WERI-Rb-1 (cell line): Measurements from ENCODE around the gene DENND2A.

Experiments used
- DNase-seq: peaks from one replicate; pipeline ENCODE4 v3.0.0-alpha.2; 2020
- H3K27ac ChIP-seq: fragments of 250-450 bp; sonication (Bioruptor Pico); 2 replicates; pipeline ENCODE4 v1.5.1; 2020; ENCODE audit warnings: mild to moderate bottlenecking, moderate library complexity
- H3K27me3 ChIP-seq: fragments of 250-450 bp; sonication (Bioruptor Pico); 2 replicates; pipeline ENCODE4 v1.5.1; 2021; ENCODE audit warnings: mild to moderate bottlenecking, low read depth, moderate library complexity; ENCODE audit not compliant: insufficient read depth, severe bottlenecking
- H3K36me3 ChIP-seq: fragments of 250-450 bp; sonication (Bioruptor Pico); 2 replicates; pipeline ENCODE4 v1.5.1; 2020; ENCODE audit warnings: mild to moderate bottlenecking, moderate library complexity
- H3K4me3 ChIP-seq: 2 replicates; pipeline ENCODE4 v1.5.1; 2011; ENCODE audit warnings: low read depth, mild to moderate bottlenecking, control low read depth, low read length
- H3K9me3 ChIP-seq: fragments of 250-450 bp; sonication (Bioruptor Pico); 2 replicates; pipeline ENCODE4 v1.5.1; 2021; ENCODE audit warnings: mild to moderate bottlenecking, moderate library complexity; ENCODE audit not compliant: severe bottlenecking
- TF ChIP-seq, protein P1 (sequence below): IDR thresholded peaks from 2 replicates; pipeline ENCODE4 v1.5.1; 2011; ENCODE audit warnings: low read depth, mild to moderate bottlenecking, control low read depth, inconsistent platforms, low read length

DENND2A gene

GRCh38 chr7:140684066-140684950 is 43.7 kb upstream of the DENND2A start:
- TF ChIP-seq, protein P1, sequence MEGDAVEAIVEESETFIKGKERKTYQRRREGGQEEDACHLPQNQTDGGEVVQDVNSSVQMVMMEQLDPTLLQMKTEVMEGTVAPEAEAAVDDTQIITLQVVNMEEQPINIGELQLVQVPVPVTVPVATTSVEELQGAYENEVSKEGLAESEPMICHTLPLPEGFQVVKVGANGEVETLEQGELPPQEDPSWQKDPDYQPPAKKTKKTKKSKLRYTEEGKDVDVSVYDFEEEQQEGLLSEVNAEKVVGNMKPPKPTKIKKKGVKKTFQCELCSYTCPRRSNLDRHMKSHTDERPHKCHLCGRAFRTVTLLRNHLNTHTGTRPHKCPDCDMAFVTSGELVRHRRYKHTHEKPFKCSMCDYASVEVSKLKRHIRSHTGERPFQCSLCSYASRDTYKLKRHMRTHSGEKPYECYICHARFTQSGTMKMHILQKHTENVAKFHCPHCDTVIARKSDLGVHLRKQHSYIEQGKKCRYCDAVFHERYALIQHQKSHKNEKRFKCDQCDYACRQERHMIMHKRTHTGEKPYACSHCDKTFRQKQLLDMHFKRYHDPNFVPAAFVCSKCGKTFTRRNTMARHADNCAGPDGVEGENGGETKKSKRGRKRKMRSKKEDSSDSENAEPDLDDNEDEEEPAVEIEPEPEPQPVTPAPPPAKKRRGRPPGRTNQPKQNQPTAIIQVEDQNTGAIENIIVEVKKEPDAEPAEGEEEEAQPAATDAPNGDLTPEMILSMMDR = no peak

GRCh38 chr7:140683657-140684056 is 43.0 kb upstream of the DENND2A start:
- H3K9me3 ChIP-seq = no peaks in the 10 kb centered on the region
- TF ChIP-seq, protein P1 = no peak
- H3K27me3 ChIP-seq = no peaks in the 10 kb centered on the region
- no peak for DNase-seq
- H3K4me3 ChIP-seq = no peak overlapping the region
- peak overlapping the region; percentile 40 for H3K27ac ChIP-seq
- peaks cover 47% of the 10 kb centered on the region for H3K36me3 ChIP-seq

More at GRCh38 chr7:140684066-140684950, 43.7 kb upstream of the DENND2A start:
- Histone ChIP-seq H3K27ac (no peak overlapping the region), H3K4me3 (no peak overlapping the region), H3K27me3 (no peaks in the 10 kb centered on the region), H3K36me3 (peaks cover 45% of the 10 kb centered on the region), H3K9me3 (no peaks in the 10 kb centered on the region)
- no peak for DNase-seq

DNA sequence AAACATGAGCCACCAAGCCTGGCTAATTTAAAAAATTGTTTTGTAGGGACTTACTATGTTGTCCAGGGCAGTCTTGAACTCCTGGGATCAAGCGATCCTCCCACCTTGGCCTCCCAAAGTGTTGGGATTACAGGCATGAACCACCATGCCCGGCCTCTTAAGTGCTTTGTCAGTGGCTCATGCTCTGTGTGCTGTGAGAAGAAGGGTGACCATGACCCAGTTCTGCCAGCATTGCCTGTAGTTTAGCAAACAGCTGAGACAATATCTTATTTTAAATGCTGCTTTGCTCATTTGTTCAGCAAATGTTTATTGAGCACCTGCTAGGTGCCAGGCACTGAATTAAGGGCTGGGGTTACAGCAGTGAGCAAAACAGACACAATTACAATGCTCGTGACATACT is 41.2 kb upstream of the DENND2A start:
- H3K27me3 ChIP-seq = no peaks in the 10 kb centered on the region
- no peak for DNase-seq
- H3K9me3 ChIP-seq = no peaks in the 10 kb centered on the region
- H3K4me3 ChIP-seq = no peak overlapping the region
- TF ChIP-seq, protein P1 = no peak
- no peak overlapping the region for H3K27ac ChIP-seq
- H3K36me3 ChIP-seq = peaks cover 44% of the 10 kb centered on the region

- DNase-seq = no peak
- H3K27ac ChIP-seq = no peak overlapping the region
- H3K36me3 ChIP-seq = peaks cover 50% of the 10 kb centered on the region
- no peaks in the 10 kb centered on the region for H3K9me3 ChIP-seq
- no peaks in the 10 kb centered on the region for H3K27me3 ChIP-seq
- H3K4me3 ChIP-seq = no peak overlapping the region
- TF ChIP-seq, protein P1 = no peak
Observed at GRCh38 chr7:140680886-140681285, 40.3 kb upstream of the DENND2A start.

- H3K4me3 ChIP-seq = no peak overlapping the region
- H3K36me3 ChIP-seq = peaks cover 49% of the 10 kb centered on the region
- H3K9me3 ChIP-seq = no peaks in the 10 kb centered on the region
- DNase-seq = no peak
- TF ChIP-seq, protein P1 = no peak
- H3K27me3 ChIP-seq = no peaks in the 10 kb centered on the region
- no peak overlapping the region for H3K27ac ChIP-seq
Observed at GRCh38 chr7:140679186-140679585, 38.6 kb upstream of the DENND2A start.

DNA sequence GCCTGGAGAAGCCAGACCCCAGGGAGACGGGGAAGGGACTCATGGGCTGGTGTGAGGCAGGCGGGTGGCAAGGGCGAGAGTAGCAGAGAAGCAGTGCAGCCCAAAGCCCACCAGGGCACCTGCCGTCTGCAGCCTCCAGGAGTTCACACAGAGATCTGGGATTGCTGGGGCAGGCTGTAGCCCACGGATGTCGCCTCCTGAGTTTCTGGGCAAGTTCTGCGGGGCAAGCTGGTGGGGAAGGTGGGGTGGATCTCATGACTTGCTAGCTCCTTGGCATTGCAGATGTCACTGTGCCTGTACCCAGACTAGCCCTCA is 38.2 kb upstream of the DENND2A start:
- Histone ChIP-seq H3K36me3 (peaks cover 48% of the 10 kb centered on the region), H3K27me3 (no peaks in the 10 kb centered on the region), H3K9me3 (no peaks in the 10 kb centered on the region), H3K4me3 (no peak overlapping the region), H3K27ac (no peak overlapping the region)
- TF ChIP-seq, protein P1 = no peak
- no peak for DNase-seq
